Ovary (tissue), 3 donors: Measurements from ENCODE around the gene RIF1.

Experiments
- EP300 ChIP-seq: sonication (generic); formaldehyde crosslinking; IDR thresholded peaks from one replicate; pipeline ENCODE4 v1.6.1; 2017; ENCODE audit warnings: antibody characterized with exemption
- POLR2A ChIP-seq: fragments of 450-650 bp; IDR thresholded peaks from one replicate; pipeline ENCODE4 v1.6.1; 2017; ENCODE audit warnings: antibody characterized with exemption, mild to moderate bottlenecking, moderate library complexity
- TF ChIP-seq, protein P1 (sequence below), 3 donors: fragments of 450-650 bp in 2 of 3; fragments of 200-600 bp in 1 of 3; IDR thresholded peaks; one replicate each; pipeline versions ENCODE4 v1.5.1 to v1.8.0; 2016 to 2022; ENCODE audit warnings: antibody characterized with exemption in 3 of 3, mild to moderate bottlenecking in 1 of 3
- donor health status: DM: no; HTN: no; CAD: no.

DNA sequence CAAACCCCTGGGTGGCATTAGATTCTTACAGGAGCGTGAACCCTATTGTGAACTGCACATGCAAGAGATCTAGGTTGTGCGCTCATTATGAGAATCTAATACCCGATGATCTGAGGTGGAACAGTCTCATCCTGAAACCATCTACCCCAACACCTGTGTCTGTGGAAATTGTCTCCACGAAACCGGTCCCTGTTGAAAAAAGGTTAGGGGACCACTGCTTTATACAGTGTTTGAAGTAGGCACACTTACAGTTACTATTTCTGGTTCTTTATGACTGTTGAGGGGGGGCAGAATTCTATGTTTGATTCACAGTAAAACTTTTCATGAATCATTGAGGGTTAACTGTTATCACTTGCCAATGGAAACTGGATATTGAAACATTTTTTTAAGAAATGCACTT is 72.0 kb downstream of the RIF1 start:
- TF ChIP-seq, protein P1, sequence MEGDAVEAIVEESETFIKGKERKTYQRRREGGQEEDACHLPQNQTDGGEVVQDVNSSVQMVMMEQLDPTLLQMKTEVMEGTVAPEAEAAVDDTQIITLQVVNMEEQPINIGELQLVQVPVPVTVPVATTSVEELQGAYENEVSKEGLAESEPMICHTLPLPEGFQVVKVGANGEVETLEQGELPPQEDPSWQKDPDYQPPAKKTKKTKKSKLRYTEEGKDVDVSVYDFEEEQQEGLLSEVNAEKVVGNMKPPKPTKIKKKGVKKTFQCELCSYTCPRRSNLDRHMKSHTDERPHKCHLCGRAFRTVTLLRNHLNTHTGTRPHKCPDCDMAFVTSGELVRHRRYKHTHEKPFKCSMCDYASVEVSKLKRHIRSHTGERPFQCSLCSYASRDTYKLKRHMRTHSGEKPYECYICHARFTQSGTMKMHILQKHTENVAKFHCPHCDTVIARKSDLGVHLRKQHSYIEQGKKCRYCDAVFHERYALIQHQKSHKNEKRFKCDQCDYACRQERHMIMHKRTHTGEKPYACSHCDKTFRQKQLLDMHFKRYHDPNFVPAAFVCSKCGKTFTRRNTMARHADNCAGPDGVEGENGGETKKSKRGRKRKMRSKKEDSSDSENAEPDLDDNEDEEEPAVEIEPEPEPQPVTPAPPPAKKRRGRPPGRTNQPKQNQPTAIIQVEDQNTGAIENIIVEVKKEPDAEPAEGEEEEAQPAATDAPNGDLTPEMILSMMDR (IDR thresholded peaks at IDR 0.05) = no peak
- TF ChIP-seq POLR2A = no peak
- no peak for TF ChIP-seq EP300
